DLD1 (cell line): Measurements from ENCODE around the gene LPCAT1.
"Not testable (repeated sequence)": the region's sequence is repeated elsewhere in the genome, so short reads cannot be mapped to it uniquely, and the experiment has no call there.

Experiments
- in situ Hi-C: cut with HindIII; loops from 2 replicates; pipeline ENCODE4 v1.10.0; 2017; ENCODE audit warnings: low sequenced_read_pairs

Gene LPCAT1

DNA sequence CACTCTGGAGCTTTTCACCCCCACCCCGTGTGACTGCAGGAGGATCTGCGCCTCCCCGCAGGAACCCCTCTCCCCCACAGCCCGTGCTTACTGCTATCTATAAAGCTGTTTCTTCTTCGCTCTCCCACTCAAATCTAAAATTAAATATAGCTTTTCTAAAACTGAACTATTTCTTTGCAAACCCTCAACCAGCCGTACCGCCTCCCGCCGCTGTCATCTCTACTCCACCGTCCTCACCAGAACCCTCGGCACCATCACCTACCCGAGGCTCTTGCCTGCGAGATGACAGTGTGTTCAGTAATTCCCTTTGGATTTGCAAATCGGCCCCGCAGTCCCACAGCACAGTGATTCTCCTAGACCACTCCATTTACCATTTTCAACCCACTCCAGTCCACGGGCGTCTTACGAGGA, 13.6 kb downstream of the LPCAT1 start:
- in situ Hi-C loops: no loop called here

- in situ Hi-C loops: no loop called here
Measured at GRCh38 chr5:1509346-1510085, 14.2 kb downstream of the LPCAT1 start.

DNA sequence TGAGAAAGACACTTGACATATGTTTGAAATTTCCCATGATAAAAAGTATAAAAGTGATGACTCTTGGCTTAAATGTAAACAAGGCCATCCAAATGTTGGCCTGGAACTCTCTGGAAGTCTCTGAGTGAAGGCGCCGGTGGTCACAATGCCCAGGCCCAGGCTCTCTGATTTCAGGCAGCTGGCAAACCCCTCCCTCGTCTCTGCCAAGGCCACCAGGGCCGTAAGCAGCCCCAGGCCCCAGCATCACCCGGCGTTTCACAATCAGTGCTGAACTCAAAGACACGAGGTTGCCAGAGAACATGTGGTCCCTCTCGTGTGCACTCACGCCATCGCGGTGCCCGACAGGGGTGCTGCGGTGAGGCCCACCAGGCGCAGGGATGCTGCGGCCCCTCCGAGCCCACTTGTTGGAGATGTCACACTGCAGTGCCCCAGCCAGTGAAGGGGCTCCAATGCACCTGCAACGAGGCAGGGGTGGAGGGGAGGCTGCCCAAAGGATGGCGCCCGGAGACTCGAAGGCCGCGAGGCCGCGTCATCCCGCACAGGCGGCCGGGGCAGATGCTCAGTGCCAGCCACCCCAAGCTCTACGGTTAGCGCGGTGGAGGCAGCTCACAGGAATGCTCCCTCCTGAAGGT, 15.0 kb downstream of the LPCAT1 start:
- in situ Hi-C loops: no loop called here

DNA sequence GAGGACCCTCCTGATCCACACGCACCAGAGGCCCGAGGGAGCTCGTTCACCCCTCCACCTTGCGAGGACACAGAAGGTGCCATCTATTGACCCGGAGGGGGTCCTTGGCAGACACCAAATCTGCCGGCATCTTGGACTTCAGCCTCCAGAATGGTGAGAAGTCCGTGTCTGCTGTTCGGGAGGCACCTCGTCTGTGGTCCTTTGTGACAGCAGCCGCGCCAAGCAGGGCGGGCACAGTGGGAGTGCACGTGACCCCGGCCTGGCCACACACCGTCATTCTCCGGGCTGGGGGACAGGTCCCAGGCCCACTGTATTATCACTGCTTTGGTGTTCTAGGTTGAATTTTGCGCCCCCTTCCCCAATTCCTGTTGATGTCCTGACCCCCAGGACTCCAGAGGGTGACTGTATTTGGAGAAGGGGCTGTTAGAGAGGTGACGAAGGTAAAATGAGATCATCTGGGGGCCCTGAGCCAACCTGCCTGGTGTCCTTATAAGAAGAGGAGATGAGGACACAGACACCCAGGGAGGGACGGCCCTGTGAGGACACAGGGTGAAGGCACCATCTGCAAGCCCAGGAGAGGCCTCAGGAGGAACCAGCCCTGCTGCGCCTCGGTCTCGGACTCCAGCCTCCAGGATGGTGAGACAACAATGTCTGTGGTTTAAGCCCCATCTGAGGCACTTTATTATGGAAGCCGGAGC, 15.7 kb downstream of the LPCAT1 start:
- in situ Hi-C loops: no loop called here

DNA sequence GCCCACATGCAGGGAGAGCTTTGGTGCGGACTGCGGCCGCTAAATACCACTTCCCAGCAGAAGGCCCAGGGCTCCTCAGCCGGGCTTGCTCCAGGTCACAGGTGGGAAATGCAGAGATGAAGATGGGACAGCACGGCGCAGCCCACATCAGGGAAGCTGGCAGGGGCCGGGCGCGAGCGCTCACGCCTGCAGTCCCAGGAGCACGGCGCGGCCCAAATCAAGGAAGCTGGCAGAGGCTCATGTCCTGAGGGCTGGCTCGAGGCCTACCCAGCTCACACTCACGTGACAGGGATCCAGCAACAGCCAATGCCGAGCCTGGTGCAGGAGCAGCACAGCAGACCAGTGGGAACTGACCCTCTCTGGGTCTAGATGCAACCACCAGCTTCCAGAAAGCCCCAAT, 16.3 kb downstream of the LPCAT1 start:
- in situ Hi-C loops: no loop called here

DNA sequence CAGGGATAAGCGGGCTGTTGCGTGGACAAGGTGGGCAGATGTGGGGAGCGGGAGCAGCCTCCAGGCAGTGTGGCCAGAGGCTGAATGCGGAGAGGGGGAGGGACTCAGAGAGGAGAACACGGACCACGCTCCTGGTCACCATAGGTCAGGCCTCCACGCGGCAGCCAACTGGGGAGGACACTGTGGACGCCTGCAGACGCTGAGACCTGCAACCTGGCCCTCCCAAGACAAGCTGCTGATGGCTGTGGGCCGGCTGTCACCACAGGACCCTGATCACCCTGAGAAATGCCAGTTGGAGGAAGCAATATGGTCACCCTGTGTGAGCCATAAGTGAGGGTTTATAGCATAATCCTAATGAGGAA, 16.8 kb downstream of the LPCAT1 start:
- in situ Hi-C loops: no loop called here

- in situ Hi-C loops: no loop called here
Measured at GRCh38 chr5:1506242-1507013, 17.3 kb downstream of the LPCAT1 start.

DNA sequence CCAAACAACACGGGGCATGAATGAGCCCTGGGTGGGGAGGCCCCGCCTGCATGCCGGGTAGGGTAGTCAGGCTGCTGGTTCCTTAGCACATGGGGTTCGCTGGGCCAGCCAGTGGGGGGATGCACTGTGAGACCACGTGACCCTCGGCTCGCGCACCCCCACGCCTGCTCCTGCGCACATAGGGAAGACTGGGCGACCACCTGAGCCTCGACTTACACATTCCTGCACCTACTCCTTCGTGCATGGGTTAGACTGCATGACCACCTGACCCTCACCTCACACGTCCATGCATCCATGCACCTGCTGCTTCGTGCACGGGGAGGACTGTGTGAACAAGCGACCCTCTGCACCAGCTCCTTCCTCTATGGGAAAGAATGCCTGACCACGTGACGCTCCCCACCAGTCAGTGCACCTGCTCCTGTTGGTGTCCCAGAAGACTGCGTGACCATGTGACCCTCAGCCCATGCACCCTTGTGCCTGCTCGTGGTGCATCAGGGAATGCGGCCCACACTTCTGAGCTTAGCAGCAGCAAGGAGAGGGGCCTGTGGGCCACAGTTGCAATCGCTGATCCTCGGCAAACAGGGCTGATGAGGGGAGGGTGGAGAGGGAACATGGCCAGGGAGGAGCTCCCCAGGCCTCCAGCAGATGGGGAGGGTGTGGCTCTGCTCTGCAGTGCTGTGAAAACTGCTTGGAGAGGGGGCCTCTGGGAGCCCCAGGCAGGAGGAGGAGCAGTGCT, 18.1 kb downstream of the LPCAT1 start:
- in situ Hi-C loops: no loop called here

- in situ Hi-C loops: not testable (repeated sequence)
Measured at GRCh38 chr5:1505089-1505488, 18.7 kb downstream of the LPCAT1 start.

DNA sequence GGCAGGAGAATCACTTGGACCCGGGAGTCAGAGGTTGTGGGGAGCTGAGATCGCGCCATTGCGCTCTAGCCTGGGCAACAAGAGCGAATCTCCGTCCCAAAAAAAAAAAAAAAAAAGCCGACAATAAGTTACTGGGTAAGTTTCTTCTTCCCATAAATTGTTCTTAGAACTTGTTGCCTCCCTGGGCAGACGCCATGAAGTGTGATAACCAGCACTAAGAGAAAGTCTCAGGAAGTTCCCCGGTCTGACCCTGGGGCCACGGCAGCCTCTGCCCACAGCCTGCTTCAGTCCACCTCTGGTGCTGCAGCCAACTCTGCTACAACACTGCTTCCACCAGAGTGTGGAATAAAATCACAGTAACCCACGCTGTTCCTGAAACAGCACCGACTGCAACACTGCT, 19.1 kb downstream of the LPCAT1 start:
- in situ Hi-C loops: no loop called here

DNA sequence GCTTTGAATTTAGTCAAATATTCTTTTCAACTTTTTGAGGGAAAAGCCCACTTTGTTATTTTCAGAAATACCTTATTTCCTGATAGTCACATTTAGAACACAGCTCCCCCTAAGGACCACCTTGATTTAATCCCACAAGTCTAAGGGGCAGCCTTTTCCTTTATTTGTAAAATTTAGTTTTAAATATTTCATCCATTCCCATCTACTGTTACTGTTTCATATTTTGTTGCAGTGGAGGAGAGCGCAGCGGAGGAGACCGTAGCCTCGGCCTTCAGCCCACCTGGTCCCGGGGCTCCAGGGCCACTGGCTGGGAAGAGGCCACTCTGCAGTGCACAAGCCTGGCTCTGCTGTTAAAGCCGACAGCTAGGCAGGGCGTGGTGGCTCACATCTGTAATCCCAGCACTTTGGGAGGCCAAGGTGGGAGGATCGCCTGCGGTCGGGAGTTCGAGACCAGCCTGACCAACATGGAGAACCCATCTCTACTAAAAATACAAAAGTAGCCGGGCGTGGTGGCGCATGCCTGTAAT, 19.6 kb downstream of the LPCAT1 start:
- in situ Hi-C loops: no loop called here

- in situ Hi-C loops: no loop called here
Measured at GRCh38 chr5:1503241-1504068, 20.3 kb downstream of the LPCAT1 start.

DNA sequence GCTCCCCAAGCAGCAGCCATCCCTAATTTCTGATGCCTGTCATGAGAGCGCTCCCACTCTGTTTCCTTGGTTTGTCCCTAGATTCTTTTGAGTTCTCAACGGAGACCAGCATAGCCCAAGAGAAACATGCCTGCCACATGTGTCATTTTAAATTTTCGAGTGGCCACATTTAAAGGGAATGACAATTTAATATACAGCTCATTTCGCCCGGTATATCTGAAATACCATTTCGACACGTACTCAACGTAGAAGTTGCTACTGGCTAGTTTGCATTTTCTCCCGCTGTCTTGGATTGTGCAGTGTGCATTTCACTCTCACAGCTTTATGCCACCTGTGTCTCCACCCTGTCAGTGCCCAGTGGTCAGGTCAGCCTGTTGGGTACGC, 21.0 kb downstream of the LPCAT1 start:
- in situ Hi-C loops: no loop called here

GRCh38 chr5:1502046-1502736, 21.6 kb downstream of the LPCAT1 start:
- in situ Hi-C loops: no loop called here

DNA sequence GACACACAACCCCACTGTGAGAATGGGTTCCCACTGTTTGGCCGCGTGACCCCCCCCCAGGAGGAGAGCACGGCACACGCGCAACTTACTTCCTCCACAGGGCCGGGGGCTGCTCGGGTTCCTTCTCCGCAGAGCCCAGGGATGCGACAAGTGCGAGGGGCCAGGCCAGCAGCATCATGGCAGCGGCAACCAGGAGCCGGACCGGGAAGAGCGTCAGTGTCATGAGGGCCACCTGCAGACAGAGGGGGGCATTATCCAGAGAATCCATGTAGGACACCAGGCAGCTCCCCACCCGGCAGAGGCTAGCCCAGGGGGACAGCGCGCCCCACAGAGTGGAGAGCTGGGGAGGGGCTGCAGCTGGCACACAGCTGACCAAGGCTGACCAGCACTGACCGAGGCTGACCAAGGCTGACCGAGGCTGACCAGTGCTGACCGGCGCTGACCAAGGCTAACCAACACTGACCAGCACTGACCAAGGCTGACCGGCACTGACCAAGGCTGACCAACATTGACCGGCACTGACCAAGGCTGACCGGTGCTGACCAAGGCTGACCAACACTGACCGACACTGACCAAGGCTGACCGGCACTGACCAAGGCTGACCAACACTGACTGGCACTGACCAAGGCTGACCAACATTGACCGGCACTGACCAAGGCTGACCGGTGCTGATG, 22.3 kb downstream of the LPCAT1 start:
- in situ Hi-C loops: no loop called here

DNA sequence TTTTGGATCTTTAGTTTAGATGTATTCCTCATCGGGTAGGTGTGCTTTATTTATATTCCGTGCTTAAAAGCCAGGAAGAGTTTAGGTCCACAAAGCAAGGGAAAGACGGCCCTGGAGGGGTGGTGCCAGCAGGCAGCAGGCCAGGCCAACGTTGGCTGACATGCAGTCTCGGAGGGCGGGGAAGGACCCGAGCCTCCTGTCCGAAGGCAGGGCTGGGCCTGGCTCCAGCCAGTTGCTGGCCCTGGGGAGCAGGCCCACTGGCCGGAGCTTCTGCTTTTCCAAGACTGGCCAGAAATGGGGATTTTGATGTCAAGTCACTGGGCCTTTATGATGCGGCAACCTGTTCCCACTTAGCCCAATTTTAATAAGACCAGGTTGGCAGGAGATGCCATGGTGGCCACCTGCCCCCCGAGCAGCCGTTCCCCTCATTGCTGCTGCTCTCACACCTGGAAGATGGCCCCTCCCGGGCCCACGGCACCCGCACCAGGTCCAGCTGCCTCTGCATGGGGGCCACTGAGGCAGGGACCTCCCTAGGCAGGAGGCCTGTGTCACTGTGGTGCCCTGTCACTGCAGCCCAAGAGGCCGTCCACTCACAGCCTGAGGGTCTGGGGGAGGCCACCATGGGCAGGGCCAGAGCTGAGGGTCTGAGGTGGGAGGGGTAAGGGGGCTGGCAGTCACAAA, 23.2 kb downstream of the LPCAT1 start:
- in situ Hi-C loops: no loop called here

- in situ Hi-C loops: no loop called here
Measured at GRCh38 chr5:1499851-1500250, 23.9 kb downstream of the LPCAT1 start.
